Measurements from ENCODE around the gene SIM2.

DNA sequence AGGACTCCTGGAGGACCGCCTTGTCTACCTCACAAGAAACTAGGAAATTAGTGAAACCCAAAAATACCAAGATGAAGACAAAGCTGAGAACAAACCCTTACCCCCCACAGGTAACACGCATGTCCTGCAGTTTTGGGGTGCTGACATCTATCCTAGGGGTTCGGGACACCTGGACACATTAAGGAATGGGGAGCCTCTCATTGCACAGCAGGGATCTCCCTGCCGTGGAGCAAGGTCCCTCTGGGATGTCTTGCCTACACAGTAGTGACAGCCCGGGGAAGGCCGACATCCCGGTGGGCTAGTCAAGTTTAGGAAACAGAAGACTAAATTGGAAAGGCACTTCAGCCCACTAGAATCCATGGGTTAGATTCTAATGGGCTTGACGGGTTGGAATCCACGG lies 44.5 kb downstream of the SIM2 start:
- TF ChIP-seq NAIF1 (CRISPR knock-in tag; IDR thresholded peaks at IDR 0.05; ENCODE audit: borderline replicate concordance), result no peak
- no peak for TF ChIP-seq BRCA1 (CRISPR knock-in tag; IDR thresholded peaks at IDR 0.05)
- TF ChIP-seq POLR2A (IDR thresholded peaks at IDR 0.05; ENCODE audit: insufficient read depth in 1 of 2, low read depth in 2 of 2, low read length in 2 of 2), result no peak
- TF ChIP-seq ZNF577 (CRISPR knock-in tag; IDR thresholded peaks at IDR 0.05; ENCODE audit: borderline replicate concordance, low read depth), result no peak
- TF ChIP-seq, protein P1, sequence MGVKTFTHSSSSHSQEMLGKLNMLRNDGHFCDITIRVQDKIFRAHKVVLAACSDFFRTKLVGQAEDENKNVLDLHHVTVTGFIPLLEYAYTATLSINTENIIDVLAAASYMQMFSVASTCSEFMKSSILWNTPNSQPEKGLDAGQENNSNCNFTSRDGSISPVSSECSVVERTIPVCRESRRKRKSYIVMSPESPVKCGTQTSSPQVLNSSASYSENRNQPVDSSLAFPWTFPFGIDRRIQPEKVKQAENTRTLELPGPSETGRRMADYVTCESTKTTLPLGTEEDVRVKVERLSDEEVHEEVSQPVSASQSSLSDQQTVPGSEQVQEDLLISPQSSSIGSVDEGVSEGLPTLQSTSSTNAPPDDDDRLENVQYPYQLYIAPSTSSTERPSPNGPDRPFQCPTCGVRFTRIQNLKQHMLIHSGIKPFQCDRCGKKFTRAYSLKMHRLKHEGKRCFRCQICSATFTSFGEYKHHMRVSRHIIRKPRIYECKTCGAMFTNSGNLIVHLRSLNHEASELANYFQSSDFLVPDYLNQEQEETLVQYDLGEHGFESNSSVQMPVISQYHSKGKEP (CRISPR knock-in tag; IDR thresholded peaks at IDR 0.05), result no peak
- TF ChIP-seq, protein P2, sequence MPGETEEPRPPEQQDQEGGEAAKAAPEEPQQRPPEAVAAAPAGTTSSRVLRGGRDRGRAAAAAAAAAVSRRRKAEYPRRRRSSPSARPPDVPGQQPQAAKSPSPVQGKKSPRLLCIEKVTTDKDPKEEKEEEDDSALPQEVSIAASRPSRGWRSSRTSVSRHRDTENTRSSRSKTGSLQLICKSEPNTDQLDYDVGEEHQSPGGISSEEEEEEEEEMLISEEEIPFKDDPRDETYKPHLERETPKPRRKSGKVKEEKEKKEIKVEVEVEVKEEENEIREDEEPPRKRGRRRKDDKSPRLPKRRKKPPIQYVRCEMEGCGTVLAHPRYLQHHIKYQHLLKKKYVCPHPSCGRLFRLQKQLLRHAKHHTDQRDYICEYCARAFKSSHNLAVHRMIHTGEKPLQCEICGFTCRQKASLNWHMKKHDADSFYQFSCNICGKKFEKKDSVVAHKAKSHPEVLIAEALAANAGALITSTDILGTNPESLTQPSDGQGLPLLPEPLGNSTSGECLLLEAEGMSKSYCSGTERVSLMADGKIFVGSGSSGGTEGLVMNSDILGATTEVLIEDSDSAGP (CRISPR knock-in tag; IDR thresholded peaks at IDR 0.05; ENCODE audit: borderline replicate concordance), result no peak
- TF ChIP-seq CHD2 (IDR thresholded peaks at IDR 0.05; ENCODE audit: low read depth, low read length), result no peak

Data from HepG2 (cell line).